ENCODE measurements around the gene SNPH.
A peak's percentile ranks its signal among the peaks of the same experiment; 100 is the strongest.

The SNPH gene

DNA sequence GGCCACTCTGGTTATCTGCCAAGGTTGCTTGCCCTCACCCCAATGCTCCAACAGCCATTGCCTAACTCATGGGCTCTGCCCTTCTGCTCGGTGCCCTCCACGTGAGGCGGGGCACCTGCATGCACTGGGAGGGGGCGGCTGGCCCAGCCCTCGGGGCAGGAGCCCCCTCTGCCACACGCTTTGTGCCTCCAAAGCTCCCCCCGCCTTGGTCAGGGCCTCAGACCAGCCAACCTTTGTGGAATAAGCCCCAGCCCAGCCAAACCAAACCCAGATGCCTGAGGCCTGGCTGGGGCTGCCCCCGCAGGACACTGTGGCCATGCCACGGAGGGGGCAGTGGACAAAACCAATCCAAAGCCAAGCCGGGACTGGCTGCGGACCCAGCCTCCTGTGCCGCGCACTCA lies 41.5 kb downstream of the SNPH start:
- DNase-seq = no peak

DNA sequence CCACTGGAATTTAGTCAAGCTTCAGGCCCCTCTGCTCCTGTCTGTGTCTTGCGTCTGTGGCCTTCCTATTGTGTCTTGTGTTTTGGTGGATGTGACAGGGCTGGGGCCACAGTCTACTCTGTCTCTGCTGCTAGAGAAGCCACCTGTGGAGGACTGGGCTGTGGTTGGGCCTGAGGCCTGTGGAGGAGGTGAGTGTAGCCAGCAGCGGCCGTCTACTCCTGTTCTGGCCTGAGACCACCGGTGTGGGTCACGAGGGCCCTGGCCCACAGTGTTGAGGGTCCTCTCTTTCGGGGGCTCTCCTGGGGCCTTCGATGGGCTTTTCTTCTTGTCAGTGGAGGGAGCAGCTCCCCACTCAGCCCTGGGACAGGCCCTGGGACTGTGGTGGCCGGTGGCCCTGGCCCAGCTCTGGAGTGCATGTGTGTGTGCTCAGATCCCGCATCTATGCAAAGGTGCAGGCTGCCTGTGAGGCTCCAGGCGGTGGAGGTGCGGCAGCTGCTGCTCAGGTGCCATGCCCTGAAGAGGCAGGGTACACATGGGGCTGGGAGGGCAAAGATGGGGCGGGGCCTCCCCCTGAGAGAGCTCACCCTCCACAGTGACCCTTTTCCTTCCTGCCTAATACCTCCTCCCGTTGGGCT lies 42.1 kb downstream of the SNPH start:
- no peak for DNase-seq

- DNase-seq = no peak
Observed at GRCh38 chr20:1308702-1309095, 42.6 kb downstream of the SNPH start.

- no peak for DNase-seq
Observed at GRCh38 chr20:1309439-1309847, 43.3 kb downstream of the SNPH start.

GRCh38 chr20:1310071-1310470 lies 44.0 kb downstream of the SNPH start:
- DNase-seq = no peak

- DNase-seq = no peak
Observed at GRCh38 chr20:1310506-1311190, 44.6 kb downstream of the SNPH start.

DNA sequence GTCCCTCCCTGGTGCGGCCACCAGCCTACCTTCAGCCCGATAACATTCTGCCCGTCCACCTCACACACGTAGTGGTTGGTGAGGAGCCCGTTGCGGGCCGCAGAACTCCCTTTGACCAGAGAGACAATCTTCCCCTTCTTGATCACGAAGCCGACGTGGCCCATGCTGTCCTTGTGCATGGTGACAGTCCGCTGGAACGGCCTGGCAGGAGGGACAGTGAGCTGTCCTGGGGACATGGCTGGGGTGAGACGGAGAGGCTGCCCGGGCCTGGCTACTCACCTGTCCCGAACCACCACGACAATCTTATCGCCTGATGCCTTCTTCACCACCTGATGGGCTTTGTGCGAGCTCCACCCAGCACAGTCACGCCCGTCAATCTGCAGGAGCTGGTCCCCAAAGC lies 46.2 kb downstream of the SNPH start:
- DNase-seq = no peak

GRCh38 chr20:1312904-1313235 lies 46.8 kb downstream of the SNPH start:
- no peak for DNase-seq

DNA sequence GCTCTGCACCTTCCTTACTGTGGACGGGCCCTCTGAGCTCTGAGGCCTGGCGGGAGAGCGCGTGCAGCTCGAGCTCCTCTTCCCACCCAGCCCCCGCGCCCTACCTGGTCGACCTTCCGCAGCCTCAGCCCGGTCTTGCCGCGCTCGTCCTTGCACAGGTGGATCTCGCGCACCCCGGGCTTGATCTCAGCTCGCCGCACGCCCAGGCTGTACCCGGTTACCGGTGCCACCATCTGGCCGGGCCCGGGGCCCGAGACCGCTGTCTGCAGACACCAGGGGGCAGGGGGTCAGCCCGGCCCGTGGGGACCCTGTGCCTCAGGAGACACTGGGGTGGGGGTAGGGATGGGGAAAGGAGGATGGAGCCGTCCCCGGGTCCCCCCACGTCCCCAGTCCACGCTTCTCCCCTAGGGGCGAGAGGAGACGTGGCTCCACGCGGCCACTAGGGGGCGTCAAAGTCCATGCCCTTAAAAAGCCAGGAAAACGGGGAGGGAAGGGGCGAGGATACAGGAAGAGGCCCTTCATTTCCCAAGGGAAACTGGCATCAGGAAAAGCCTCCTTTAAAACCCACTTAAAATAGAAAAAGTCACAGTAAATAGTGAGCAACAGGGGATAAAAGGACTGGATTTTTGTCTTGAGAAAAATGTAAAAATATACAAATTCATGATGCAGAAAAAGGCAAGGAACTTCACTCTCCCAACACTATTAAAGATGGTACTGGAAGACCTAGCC lies 47.3 kb downstream of the SNPH start:
- DNase-seq = peak in 1 of 2 donors; percentile 76

GRCh38 chr20:1315804-1316203 lies 49.7 kb downstream of the SNPH start:
- no peak for DNase-seq

- DNase-seq = no peak
Observed at GRCh38 chr20:1317545-1318255, 51.6 kb downstream of the SNPH start.

DNA sequence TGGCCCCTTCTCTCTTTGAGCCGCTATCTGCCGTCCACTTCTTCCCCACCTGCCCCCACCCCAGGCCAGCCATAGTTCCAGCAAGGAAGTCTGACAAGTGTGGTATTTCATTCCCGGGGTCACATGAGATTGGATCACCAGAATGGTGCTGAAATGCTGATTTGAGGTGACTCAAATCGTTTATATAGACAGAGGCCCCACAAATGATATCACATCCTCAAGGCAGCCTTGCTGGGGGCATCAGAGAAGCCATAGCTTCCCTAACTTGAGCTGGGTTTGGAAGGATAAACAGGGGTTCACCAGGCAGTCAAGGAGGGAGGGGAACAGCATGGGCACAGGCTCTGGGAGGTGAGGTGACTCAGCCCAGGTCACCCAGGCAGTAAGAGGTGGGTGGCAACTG lies 53.0 kb downstream of the SNPH start:
- DNase-seq = no peak

DNA sequence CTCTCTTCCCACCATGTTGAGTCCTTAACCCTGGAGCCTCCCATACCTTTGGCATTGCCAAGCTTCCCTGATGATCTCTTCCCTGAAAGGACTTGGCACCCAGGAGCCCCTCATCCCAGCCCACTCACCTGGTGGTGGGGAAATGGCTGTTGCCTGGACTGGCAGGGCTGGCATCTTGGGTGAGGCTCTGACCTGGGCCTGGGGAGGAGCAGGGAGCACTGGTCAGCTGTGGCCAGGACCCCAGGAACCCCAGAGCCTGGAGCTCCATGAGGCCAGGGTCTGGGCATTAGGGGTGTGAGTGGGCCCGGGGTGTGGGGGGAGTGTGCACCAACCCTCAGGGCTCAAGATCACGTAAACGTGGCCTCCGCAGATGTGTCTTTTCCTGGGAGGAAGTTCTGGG lies 53.4 kb downstream of the SNPH start:
- DNase-seq = no peak

DNA sequence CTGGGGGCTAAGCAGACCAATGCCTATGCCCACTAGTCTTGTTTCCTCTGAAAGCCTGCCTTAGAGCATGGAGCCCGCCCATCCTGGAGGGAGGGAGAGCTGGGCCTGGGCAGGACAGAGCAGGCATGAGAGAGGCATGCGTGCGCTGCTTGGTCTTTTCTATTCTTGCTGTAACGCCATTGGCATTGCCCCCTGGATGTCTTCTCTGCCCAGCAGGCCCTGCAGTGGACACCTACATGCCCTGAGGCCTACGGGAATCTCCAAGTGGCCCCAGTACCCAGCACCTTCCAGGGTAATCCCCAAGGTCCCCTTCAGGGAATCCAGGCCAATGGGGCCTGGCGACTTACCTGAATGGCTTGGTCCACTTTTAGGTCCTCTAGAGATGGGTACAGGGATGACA lies 53.9 kb downstream of the SNPH start:
- DNase-seq = no peak

- DNase-seq = no peak
Observed at GRCh38 chr20:1320902-1321653, 55.0 kb downstream of the SNPH start.

DNA sequence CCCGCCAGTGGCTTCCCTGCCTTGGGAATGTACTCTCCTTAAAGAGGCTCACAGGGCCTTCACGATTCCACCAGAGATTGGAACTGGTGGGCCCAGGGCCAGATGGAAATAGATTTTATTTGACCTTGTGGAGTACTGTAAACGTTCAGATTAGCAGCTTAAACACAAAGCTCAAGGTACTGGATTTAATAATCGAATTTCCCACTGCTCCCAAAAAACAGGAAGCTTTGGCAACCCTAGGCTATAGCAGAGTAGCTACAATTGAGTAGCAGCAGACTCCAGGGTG lies 55.5 kb downstream of the SNPH start:
- DNase-seq = no peak

- DNase-seq = peak in 1 of 2 donors; percentile 37
Observed at GRCh38 chr20:1322511-1323245, 56.6 kb downstream of the SNPH start.

DNA sequence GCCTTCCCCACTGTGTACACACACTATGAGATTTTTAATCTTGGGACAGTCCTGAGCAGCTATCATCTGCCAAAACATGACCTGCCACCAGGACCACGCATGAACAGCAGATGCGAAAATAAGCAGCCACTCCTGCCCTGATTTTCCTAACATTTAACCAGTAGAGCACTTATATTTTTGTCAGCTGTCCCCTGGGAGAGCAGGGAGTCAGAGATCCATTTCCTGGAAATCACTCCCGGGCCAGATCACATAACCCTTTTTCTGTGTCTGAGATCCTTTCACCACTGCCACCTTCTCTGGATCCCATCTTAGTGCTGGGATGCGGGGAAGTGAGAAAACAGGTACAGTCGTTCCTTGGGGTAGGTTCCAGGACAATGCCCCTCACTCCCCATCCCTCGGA lies 57.2 kb downstream of the SNPH start:
- no peak for DNase-seq

GRCh38 chr20:1323830-1324597 lies 57.9 kb downstream of the SNPH start:
- DNase-seq = no peak

- peak; percentile 29 to 37 for DNase-seq
Observed at GRCh38 chr20:1324598-1325172, 58.6 kb downstream of the SNPH start.
